ENCODE measurements around the gene KLK12.
A peak's percentile ranks its signal among the peaks of the same experiment; 100 is the strongest.
"Not testable (repeated sequence)": the region's sequence is repeated elsewhere in the genome, so short reads cannot be mapped to it uniquely, and the experiment has no call there.

Gene KLK12

DNA sequence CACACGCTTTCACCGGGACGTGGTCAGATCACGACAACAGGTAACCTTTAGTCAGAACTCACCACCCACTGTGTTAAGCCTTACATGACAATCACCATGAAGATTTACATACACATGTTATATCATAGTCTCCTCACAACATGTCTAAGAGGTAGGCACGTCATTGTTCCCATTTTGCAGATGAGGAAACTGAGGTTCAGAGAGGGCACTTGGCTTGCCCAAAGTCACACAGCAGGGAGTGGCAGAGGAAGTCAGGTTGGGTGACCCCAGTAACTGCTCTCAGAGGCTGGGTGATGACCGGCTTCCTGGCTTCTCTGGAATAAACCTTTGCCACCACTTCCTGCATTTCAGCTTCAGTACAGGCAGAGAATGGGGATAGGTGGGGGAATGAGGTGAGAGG, 20.6 kb downstream of the KLK12 start:
- no peak for DNase-seq

DNA sequence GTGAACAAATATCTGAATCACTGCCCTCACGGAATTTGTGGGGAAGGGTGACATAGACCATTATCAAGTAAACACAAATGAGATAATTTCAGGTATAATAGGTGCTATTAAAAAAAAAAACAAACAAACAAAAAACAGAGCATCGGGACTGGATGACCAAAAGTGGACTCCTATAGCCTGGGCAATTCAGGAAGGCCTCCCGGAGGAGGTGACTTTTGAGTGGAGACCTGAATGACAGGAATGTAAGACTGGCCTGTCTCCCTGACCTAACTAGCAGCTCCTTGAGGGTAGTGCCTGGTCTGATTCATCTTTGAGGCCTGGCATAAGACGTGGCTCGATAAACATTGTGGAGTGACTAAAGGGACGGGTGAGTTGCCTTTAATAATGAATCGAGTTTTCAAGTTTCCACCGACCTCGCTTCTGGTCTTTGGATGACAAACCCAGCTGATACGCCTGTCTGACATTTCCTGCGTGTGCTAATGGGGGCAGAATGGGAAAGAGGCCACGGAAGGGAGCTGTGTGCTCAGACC, 22.1 kb downstream of the KLK12 start:
- no peak for DNase-seq

DNA sequence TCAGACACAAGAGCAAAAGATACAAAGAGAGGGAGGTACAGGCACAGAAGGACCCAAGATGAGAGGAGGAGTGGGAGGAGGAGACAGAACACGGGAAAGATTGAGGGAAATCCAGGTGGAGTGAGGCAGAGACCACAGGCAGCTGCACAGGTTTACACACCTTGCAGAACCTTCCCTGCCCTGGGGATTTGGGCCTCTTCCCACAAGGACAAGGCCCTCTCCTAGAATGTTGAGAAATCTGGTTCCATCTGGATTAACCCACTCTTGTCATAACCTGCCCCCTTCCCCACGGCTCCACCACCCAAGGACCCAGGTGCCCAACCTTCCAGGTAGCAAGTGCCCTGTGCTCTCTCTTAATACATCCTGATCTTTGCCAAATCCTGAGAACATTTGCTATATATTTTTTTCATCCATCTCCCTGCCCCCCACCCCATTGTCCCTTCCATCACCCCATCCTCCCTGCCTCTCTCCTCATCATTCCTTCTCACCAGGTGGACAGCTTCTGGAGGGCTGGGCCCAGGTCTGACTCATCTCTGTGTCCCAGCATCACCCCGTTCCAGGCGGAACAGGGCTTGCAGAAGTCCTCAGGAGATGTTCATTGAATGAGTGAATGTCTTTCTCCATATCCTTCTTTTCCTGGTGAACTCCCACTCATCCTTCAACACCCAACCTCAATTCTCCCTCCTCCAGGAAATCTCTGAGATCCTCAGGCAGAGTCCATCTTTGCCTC, 24.6 kb downstream of the KLK12 start:
- no peak for DNase-seq

DNA sequence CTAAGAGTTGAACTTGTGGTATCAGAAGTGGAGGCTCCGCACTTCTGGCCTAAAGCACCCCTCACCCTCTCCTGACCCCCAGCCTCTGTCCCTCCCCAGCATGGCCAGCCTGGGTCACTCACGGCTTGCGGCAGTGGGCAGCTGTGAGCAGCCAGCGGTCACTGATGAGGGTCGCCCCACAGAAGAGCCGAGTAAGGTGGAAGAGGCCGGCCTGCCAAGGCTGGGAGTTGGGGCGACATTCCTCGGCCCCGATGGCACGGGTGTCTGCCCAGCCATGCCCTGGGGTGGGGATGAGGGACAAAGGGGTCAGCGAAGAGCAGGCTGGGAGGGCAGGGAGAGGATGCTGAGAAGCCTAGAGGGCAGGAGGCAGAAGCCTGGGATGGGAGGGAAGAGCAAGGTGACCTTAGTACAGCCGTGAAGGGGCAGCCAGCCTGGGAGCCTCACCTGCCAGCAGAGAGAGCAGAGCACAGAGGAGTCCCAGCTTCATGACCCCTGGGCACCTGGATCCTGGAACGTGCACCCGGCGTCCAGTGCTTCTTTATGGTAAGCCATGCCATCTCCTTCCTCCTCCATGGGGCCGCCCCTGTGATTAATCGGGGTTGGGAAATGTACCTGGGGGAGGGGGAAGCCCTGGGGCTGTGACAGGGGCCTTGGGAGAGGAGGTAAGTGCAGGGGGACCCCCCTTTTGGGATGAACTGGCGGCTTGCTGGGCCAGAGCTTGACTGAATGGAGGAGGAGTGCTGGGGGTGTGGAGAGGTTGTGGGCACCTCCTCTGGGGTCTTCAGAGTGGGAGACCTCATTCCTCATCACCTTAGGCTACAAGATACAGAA, 25.5 kb downstream of the KLK12 start:
- no peak for DNase-seq

DNA sequence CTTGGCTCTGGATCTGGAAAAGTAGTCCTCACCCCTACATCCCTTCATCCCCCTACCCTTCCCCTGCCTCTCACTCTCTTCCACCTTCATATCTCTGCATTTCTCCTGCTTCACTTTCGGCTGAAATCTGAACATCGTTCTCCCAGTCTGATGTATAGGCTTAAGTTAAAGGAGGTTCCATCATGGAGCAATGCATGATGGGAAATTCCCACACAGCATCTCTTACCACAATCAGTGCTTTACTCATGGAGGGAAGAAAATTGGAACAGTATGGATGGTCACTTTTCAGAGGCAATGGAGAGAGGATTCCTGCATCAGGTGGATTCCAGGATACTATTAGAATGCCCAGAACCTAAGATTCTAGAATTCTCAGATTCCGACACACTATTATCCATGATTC, 27.3 kb downstream of the KLK12 start:
- no peak for DNase-seq

DNA sequence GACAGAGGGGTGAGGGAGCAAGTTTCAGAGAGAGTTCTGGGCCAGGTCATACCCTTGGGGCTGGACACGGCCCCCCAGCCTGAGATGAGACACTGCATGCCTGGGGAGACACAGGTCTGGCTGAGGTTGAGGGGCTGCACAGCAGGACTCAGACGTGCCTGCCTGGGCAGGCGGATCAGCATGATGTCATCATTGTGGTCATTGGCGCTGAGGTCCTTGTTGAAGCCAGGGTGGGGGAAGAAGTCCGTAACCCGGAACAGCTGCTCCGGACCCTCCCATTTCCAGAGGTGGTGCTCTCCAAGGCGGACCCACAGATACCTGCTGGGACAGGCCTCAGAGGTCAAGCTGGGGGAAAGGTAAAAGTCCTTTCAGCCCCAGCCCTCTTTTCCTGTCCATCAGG, 28.4 kb downstream of the KLK12 start:
- DNase-seq = no peak

DNA sequence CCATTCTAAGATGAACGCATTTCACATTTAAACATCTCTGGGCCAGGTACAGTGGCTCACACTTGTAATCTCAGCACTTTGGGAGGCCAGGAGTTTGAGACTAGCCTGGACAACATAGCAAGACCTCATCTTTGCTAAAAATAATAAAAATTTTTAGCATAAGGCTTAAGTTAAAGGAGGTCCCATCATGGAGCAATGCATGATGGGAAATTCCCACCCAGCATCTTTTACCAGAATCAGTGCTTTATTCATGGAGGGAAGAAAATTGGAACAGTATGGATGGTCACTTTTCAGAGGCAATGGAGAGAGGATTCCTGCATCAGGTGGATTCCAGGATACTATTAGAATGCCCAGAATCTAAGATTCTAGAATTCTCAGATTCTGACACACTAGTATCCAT, 29.6 kb downstream of the KLK12 start:
- DNase-seq = no peak

DNA sequence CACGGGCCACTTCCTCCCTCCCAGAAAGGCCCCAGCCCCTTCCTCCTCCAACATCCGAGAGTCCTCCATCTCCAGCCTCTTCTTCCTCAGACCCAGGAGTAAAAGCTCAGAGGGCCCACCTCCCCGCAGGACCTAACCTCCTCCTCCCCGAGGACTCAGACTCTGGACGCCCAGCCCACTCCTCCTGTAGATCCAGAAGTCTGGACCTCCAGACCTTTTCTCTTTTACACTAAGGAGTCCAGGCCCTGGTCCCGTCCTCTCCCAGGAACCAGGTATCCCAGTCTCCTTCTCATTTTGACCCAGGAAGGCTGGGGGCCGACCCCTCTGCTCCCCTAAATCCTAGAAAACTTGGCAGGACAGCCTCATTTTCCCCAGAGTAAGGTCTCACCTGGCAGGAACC, 31.5 kb downstream of the KLK12 start:
- DNase-seq = no peak

DNA sequence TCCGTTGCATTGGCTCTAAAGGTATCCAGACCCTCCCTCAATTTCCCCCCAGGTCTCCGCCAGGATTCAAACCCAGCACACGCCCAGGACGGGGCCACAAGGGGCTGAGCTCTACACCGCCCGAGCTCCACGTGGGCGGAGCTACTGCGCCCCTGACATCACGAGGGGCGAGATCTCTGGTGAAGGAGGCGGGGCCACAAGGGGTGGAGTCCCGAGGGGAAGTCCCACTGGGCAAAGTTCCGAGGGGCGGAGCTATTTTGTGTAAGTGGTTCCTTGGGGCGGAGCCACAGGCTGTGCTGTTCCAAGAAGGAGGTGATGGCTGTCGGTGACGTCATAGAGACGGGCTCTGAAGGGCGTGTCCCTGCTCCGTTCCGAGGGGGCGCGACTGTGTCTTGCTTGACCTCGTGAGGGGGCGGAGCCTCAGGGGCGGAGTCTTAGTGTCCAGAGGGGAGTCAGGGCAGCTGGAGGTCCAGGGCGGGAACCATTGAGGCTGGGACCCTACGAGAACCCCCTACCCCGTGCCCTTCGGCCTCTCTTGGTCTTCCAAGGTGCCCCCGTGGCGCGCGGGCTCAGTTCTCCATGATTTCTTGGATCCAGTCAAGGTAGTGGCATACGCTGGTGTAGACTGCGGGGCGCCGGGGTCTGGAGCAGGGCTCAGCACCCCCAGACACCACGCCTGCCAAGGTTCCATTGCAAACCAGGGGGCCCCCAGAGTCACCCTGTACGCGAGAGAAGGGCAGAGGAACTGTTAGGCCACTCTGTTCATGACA, 32.1 kb downstream of the KLK12 start:
- DNase-seq = peak in 1 of 2 experiments; percentile 68

DNA sequence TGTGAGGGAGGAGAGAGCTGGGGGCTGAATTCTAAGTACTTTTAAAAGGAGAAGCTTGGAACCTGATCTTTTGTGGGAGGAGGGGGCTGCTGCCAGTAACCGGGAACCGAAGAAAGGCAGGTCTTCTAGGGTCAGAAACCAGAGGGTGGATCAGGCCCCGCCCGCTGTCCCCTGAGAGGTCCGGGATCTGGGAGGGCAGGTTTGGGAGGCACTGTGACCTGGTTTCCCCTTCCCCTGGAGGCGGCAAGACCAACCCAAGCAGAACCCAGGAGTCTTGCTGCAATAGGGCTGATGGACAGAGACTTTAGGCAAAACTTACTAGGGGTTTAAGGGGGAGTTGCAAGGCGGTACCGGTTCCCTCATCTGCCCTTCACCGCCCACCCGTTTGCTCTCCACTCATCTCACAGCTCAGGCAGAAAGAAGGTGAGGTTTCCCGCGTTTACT, 32.7 kb downstream of the KLK12 start:
- no peak for DNase-seq

DNA sequence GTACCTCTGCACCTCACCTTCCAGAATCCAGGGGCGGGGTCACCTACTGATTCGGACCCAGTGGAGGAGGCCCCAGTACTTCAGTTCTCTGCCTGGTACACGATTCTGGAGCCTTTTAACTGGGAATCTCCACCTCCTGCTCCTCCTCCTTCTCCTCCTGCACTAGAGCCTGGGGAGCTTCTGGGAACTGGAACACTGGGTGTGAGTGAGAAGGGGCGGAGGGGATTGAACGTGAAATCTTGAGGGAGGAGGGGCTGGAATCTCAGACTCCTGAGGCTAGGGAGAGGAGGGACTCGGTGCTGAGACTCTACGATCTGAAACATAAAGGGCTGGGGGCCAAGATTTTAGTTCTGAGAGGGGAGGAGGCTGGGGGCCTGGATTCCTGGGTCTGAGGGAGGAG, 33.3 kb downstream of the KLK12 start, which contains the start of gene KLK8:
KLK8 (minus strand) TSS at position 90 of the 400 bp plus-strand sequence. CDS start 437 bp downstream, outside the sequence.
- no peak for DNase-seq

DNA sequence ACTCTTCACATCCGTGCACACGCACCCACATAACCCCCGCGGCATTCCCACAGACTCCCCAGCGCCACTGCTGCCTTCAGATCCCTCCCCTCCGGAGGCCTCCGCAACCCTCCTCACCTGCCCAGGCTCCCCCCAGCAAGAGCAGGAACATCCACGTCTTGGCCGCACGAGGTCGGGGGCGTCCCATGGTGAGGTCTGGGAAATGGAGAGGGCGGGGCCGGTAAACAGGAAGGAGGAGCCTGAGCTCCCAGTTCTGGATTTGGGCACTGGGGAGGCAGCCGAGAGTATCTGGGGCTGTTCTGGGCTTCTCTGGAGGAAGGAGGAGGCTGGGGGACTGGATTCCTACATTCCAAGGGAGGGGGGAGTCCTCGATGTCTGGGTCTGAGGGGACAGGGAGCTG, 33.8 kb downstream of the KLK12 start:
- DNase-seq = peak in 1 of 2 experiments; percentile 17

DNA sequence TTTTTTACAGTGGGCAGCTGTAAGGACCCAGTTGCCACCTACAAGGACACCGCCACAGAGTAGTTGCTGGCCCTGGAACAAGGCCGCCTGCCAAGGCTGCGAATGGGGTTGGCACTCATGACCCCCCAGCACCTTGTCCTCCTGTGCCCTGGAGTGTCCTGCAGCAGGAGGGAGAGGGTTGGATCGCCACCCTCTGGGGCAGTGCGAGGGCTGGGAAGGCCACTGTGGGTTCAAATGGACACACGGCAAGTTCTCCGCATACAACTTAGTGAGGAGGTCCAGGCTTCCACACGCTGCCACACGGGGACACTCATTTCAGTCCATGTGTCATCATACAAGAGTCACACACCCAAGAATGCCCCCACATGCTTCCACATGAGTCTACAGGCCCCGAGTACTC, 34.4 kb downstream of the KLK12 start:
- DNase-seq = no peak

DNA sequence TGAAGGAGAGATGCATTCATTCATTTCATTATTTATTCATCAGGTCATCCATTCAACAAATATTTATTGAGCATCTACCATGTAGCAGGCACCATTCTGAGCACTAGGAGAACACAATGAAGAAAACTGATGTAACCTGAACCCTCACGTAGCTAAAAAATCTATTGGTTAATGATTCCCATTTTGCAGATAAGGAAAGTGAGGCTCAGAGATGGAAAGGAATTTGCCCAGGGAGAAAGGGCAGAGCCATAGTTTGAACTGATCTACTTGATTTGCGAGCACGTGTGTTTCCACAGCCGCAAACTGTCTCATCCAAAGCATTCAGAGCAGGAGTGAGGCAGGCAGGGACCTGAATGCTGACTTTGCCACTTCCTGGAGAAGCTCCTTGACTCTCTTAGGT, 36.1 kb downstream of the KLK12 start:
- DNase-seq = no peak

DNA sequence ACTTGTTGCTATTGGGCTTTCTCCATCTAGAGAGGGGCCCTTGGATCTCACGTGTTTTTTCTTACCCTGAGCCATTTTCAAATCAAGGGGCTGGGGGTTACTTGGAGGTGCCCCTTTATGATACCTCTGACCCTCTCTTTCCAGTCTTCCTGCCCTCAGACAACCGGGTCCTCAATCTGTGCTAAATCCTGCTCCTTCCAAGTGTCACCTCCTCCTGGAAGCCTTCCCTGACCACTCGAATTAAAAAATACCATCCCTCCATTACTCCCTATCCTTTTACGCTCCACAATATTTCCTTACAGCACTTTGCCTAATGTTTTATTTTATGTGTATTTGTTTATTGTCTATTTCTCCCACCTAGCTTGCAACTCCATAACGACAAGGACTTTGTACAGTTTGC, 36.7 kb downstream of the KLK12 start:
- DNase-seq = no peak

DNA sequence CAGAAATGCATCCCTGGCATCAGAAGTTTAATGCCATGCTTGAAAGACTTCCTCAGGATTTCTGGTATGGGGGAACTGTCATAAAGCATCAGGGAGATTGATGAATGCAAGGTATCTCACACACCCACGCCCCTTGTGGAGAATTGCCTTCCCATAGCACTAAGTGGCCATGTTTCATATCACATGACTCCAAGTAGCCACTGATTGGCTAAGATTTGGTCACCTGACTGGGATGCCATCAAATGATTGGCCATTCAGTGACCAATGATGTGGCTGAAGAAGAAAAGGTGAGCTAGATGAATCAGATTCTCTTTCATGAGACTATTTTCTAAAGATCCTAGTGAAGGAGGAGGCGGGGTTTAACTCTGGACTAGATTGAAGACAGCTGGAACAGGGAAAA, 40.7 kb downstream of the KLK12 start:
- DNase-seq = peak in 1 of 2 experiments; percentile 21

DNA sequence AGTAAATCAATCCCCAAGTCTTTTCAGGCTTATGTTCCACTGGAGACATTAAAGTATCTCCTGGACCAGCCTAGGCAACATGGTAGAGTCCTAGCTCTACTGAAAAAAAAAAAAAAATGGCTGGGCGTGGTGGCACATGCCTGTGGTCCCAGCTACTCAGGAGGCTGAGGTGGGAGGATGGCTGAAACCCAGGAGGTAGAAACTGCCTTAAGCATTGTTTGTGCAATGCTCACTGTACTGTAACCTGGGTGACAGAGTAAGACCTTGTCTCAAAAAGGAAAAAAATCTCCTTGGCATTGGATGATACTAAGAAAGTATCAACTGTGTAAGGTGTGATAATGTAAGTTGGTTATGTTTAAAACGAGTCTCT, 42.2 kb downstream of the KLK12 start:
- DNase-seq = no peak

DNA sequence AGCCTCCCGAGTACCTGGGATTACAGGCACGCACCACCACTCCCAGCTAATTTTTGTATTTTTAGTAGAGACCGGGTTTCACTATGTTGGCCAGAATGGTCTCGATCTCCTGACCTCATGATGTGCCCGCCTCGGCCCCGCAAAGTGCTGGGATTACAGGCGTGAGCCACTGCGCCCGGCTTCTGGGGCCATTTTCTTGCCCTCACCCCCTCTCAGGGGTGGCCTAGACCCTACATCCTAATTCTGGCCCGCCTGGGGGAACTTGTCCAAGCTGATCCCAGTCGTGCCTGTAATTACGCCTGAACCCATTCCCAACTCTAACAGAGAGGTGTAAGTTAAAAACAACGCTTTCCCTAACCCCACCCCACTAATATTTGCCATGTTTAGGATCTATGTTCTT, 50.4 kb downstream of the KLK12 start:
- not testable (repeated sequence) for DNase-seq

DNA sequence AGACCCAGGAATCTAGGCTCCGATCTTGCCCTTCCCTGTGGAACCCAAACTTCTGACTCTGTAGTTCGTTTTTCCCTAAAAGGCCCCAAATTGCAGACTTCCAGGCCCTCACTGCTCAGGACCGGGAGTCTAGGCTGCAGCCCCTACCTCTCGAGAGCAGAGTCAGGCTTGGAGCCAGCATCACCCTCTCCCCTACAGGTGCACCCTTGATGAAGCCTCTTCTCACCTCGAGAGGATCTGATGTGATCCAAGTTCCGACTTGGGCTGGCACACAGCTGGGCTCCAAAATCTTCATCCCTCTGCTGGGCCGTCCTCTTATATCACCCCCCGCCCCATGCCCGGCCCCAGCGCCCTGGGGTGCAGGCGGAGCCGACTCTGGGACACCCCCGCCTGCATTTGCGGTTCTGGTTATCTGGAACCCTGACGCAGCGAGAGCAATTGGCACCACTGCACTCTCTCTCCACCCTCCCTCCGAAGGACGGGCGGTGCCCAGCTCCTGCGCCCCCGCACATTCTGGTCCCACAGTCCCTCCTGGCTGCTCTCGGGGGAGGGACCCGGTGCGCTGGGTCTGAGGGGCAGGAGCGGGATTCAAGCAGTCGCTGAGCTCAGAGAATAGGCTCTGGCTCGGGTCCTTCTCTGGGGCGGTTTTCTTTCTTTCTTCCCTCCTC, 51.0 kb downstream of the KLK12 start, which contains the start of gene KLK7:
KLK7 (minus strand) TSS at position 293 of the 668 bp plus-strand sequence. CDS start 1,518 bp downstream, outside the sequence.
- DNase-seq = no peak

DNA sequence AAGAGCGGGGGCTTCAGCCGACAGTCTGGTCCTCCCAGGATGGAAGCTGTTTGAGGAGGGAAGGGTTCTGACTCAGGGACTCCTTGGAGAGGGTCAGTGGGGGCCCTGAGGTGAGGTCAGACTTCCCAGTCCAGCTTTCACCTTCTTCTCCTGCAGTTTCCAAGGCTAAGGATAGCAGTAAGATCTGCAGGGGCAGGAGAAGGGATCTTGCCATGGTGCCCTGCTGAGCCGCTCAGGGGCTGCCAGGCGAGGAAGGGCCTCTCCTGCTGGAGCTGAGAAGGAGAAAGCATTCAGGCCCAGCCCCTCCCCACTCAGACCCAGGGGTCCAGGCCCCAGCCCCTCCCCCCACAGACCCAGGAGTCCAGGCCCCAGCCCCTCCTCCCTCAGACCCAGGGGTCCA, 52.6 kb downstream of the KLK12 start:
- no peak for DNase-seq

DNA sequence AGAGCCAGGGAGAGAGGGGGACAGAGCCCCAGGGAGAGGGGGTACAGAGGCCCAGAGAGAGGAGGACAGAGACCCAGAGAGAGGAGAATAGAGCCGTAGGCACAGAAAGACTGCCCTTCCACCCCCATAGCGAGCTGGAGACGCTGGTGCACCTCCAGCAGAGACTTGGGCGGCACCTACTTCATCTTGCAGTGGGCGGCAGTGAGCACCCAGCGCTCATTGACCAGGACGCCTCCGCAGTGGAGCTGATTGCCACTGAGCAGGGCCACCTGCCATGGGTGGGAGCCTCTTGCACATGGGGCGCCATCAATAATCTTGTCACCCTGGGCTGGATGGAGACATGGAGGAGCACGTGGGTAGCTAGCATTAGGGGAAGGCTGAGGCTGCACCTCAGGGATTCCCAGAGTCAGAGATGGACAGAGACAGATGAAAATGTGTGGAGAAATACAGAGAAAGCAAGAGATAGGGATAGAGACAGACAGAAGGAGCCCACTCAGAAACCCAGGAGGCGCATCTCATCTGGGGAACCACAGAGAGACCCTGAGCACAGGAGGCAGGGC, 53.1 kb downstream of the KLK12 start:
- DNase-seq = no peak

DNA sequence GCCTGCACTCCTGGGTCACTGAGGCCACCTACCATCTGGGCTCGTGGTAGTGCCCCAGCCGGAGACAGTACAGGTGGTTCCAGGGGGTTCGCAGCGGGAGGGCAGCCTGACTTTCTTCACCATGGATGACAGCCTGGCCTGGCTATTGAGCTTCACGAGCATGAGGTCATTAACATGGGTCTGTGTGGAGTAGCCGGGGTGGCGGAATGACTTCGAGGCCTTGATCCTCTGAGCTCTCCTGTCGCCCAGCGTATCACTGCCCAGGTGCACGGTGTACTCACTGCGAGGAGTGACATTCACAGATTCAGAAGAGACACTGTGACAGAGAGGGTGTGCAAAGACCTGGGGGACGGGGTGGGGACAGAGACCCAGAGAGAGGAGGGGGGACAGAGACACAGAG, 54.6 kb downstream of the KLK12 start:
- DNase-seq = no peak
